Mucosa of gallbladder (tissue), 1 donor: Measurements from ENCODE around the gene NDUFB10. TPM values are rescaled to one million over a fixed set of nuclear protein-coding genes. Genes with fewer than 3 reads are reported as not detected.
A peak's percentile ranks its signal among the peaks of the same experiment; 100 is the strongest.

ENCODE experiments used
- DNase-seq: peaks from one replicate; pipeline ENCODE4 v3.0.0-alpha.2; 2020; ENCODE audit warnings: low spot score
- total RNA-seq: library from RNA; stranded (reverse); gene quantifications from one replicate; pipeline ENCODE4 v1.2.1, GENCODE V29; 2021
- donor health status: DM: no; HTN: no; CAD: no.

Gene NDUFB10
- total RNA-seq, 1 donor from 2014 or later, result 145 TPM

DNA sequence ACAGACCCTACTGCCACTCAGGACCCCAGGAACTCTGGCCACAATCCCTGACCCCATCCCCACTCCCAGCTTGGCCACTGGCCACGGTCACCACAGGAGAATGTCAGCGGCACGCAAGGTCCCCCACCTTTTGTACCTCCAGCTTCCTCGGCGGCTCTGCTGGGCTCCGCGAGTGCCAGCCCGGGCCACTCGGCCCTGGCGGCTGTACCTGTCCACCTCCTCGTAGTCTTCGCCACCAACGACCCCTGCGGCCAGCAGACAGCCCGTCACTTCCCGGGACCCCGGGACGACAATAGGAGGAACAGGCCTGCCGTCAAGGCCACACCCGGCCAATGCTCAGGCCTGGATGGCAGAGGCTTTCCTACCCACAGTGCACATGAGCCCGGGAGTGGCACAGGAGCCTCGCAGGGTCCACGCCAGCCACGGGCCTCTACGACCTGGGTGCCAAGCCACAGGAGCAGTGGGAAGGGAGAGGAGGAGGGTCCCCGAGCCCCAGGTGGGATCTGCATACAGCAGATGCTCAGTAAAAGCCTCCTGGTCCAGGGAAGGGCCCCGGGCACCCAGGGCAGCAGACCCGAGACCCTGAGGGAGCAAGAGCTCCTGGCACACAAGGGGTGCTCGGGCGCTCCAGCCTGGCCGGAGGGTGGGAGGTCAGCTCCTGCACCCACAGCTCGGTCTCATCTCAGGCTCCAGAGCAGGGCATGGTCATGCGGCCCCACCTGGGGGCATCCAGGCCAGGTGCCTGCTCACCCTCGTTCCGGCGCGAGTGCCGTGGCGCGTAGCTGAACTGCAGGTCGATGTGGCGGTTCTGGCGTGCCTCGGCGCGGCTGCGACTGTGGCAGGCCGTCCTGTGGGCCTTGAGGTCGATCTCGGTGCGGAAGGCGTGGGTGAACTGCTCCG, 42.4 kb downstream of the NDUFB10 start:
- DNase-seq, result no peak

GRCh38 chr16:2002406-2003230, 43.3 kb downstream of the NDUFB10 start:
- DNase-seq, result no peak

- DNase-seq, result no peak
Observed at GRCh38 chr16:2003231-2003826, 44.0 kb downstream of the NDUFB10 start.

DNA sequence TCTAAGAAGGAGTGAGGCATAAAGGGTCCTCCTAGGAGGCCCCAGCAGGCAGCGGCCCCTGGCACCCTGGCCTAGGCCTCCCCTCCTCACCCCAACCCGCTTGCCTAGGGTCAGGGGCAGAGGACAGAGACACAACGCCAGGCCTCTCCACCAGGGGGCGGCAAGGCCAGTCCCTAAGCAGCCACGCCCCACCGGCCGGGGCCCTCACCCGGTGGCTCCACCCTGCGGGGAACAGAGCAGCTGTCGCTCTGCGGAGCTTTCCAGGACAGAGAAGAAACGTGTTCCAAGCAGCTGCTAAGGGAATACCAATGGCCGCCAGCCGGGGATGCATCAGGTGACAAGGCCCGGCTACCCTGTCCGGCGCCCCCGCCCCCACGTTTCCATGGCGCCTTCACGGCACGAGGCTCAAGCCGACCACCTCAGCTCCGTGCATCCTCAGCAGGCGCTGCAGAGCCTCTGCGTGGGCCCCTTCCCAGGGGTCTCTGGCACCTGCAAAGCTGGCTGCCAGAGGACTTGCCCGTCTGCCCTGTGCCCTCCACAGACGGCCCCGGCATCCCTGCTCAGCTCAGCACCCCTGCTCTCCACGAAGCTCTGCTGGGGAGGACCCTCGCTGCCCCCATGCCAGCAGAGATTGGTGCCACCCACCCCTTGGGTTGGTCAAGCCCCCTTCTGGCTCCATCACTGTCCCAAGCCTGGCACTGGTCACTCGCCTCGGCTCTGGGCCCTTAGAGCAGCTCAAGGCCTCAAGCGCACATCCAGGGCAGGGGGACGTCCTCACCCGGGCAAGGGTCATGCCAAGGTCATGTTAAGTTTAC, 44.7 kb downstream of the NDUFB10 start:
- DNase-seq, result peak; percentile 82

GRCh38 chr16:2004795-2005517, 45.6 kb downstream of the NDUFB10 start:
- no peak for DNase-seq

DNA sequence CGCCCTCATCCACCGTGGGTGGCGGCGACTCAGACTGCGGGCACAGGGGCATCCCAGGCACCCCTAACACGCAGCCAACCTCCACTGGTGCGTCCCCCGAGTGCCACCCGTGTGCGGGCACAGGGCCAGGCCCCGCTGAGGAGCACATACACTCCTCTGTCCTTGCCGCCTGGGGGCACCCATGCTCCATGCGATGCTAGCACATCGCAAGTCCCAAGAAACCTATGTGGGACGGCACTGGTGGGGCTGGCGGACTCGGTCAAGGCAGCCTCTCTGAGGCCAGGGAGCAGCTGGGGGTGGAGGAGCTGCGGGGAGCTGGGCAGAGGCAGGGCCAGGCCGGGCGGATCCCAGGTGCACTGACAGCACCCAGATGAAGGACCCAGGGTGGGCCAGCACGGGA, 46.3 kb downstream of the NDUFB10 start:
- DNase-seq, result no peak

DNA sequence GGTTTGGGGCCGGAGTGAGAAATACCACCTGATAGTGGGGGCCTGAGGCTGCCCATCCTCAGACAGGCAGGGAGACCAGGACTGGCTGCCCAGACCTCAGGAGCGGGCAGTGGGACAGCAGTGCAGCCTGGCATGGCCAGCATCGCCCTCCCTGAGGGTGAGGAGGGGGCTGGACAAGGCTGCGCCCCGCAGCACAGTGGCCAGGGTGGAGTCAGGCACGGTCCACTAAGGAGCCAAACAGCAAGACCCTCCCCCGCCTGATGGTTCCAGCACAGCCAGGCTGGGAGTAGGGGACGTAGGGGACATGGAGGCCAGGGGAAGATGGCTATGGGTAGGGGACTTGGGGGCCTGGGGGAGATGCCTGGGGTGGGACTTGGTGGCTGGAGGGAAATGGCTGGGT, 47.0 kb downstream of the NDUFB10 start:
- DNase-seq, result no peak

DNA sequence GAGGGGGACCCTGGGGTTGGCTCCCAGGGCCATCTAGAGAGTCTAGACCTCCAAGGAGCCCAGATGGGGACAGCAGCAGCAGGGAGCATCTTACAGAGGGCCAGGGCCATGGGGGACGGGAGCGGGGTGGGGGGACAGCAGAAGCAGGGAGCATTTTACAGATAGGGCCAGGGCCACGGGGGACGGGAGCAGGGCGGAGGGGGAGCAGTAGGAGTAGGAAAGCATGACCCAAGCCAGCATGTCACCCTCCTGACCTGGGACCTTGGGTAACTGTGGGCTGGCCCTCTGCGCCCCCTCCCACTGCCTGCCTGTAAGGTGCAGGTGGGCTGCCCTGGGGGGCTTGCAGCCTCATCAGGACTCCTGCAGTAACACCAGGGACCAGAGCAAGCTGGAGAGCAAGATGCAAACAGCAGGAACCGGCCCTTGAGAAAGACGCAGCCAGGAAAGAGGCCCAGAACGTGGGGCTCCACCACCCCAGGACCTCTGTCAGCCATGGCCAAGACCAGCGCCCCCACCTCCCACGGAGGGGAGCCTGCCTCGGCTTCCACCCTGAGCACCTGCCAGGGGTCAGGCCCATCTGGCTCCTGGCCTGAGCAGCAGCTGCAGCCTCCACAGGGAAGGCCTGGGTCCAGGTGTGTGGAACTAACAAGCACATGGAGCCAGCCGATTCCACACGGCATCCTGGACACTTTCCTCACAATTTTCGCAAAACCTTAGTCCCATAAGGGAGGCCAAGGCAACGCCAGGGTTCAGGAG, 47.9 kb downstream of the NDUFB10 start:
- no peak for DNase-seq

- no peak for DNase-seq
Observed at GRCh38 chr16:2008009-2008526, 48.7 kb downstream of the NDUFB10 start.

DNA sequence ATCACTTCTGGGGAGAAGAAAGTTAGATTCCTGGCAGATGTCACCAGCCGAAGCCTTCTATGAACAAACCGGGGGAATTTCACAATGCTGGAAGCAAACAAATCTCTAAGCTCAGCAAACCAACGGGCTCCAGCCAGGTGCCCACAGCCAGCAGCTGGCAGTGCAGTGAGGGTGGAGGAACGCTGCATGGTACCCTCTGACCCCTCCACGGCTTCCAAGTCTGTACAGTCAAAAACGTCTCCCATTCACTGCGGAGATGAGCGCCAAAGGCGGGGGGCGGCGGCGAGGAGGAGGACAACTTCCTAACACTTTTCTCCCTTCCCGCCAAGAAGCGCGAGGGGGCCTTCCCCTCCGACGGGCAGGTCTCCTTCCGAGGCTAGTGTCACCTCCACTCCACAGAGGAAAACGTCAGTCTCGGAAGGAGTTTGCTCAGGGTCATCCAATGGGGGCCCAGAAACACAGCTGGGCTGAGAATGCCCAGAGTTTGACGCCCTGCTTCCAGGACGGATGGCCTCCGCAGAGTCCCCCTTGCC, 49.4 kb downstream of the NDUFB10 start:
- no peak for DNase-seq

DNA sequence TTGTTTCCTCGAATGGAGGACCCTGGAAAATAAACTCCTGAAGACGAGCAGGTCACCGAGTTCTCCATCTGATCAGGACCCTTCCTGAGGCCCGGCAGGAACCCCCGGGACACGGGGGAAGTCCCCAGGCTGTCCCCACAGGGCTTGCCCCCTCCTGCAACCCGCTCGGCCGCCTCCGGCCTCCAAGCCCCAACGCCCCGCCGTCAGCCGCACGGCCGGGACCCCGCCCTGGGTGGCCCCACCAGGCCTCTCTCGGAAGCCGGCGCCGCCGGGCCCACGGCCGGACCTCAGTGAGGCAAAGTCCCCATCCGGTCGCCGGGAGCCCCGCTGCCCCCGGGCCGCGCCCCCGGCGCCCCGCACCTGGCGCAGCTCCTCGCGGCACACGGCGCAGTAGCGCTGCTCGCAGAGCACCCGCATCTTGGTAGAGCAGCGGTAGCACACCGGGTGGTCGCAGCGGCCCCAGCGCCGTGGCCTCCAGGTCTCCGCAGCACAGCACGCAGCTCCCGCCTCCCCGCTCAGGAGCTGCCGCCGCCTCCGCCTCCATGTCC, 49.9 kb downstream of the NDUFB10 start:
- DNase-seq, result no peak

DNA sequence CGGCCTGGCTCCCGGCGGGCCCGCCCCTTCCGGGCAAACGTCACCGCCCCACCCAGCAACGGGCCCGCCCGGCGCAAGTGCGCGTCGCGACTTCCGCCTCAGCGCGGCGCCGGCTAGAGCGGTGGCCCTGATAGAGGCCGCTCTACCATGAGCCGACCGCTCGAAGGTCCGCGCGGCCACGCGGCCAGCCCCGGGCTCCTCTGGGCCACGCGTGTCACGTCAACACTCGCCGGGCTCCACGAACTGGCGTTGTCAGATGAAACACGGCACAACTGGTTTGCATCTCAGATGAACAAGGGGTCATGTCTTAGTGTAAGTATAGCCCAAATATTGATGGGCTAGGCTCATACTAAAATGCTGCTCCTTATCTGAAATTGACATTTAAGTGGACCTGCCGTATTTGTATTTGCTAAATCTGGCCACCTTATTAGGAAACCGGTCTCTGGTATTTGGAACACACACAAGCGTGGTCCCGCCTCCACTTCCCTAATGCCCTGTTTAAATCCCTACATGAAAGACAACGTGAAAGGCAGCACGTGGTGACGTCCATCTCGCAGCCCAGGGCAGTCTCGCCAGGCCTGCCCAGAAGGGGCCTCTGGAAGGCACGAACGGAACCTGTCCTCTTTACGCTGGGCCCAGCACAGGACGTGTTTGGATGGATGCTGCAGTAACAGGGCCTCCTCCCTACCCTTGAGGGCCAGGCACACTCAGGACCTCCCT, 50.6 kb downstream of the NDUFB10 start, which contains the start of gene ZNF598:
TSS of gene ZNF598 (minus strand) at position 31 of the 720 bp plus-strand sequence.
- peak; percentile 77 for DNase-seq

Other genes with a start within 250 kb of the NDUFB10 start
- 129 TPM for gene NME3, start 188.0 kb upstream of the NDUFB10 start, total RNA-seq
- gene EME2, start 186.7 kb upstream of the NDUFB10 start, total RNA-seq, result 31.9 TPM
- 87.7 TPM for gene MRPS34, start 186.4 kb upstream of the NDUFB10 start, total RNA-seq
- gene SPSB3, start 177.0 kb upstream of the NDUFB10 start, total RNA-seq, result 57.9 TPM
- 54.4 TPM for gene NUBP2, start 176.6 kb upstream of the NDUFB10 start, total RNA-seq
- gene IGFALS, start 165.8 kb upstream of the NDUFB10 start, total RNA-seq, result 29.3 TPM
- 82.2 TPM for gene HAGH, start 132.7 kb upstream of the NDUFB10 start, total RNA-seq
- 49.6 TPM for gene FAHD1, start 132.3 kb upstream of the NDUFB10 start, total RNA-seq
- 0.17 TPM for gene MEIOB, start 87.4 kb upstream of the NDUFB10 start, total RNA-seq
- not detected for gene HS3ST6, start 41.1 kb upstream of the NDUFB10 start, total RNA-seq
- 41.2 TPM for gene MSRB1, start 16.3 kb upstream of the NDUFB10 start, total RNA-seq
- gene RPL3L, start 4.8 kb upstream of the NDUFB10 start, total RNA-seq, result not detected
- 1,121 TPM for gene RPS2, start 5.3 kb downstream of the NDUFB10 start, total RNA-seq
- not detected for gene RNF151, start 7.3 kb downstream of the NDUFB10 start, total RNA-seq
- gene TBL3, start 12.5 kb downstream of the NDUFB10 start, total RNA-seq, result 32.5 TPM
- gene NOXO1, start 21.9 kb downstream of the NDUFB10 start, total RNA-seq, result 2.7 TPM
- gene GFER, start 24.7 kb downstream of the NDUFB10 start, total RNA-seq, result 34.3 TPM
- 1.4 TPM for gene SYNGR3, start 30.4 kb downstream of the NDUFB10 start, total RNA-seq
- 42.1 TPM for gene ZNF598, start 50.3 kb downstream of the NDUFB10 start, total RNA-seq
- gene NPW, start 60.2 kb downstream of the NDUFB10 start, total RNA-seq, result 1.6 TPM
- 121 TPM for gene NHERF2, start 67.4 kb downstream of the NDUFB10 start, total RNA-seq
- 33.9 TPM for gene NTHL1, start 88.3 kb downstream of the NDUFB10 start, total RNA-seq
- gene TSC2, start 88.4 kb downstream of the NDUFB10 start, total RNA-seq, result 185 TPM
- 154 TPM for gene PKD1, start 176.4 kb downstream of the NDUFB10 start, total RNA-seq
- 7.7 TPM for gene RAB26, start 189.1 kb downstream of the NDUFB10 start, total RNA-seq
- gene TRAF7, start 196.2 kb downstream of the NDUFB10 start, total RNA-seq, result 100 TPM
- 0.58 TPM for gene CASKIN1, start 237.1 kb downstream of the NDUFB10 start, total RNA-seq
- 31.2 TPM for gene MLST8, start 245.9 kb downstream of the NDUFB10 start, total RNA-seq